Mesendoderm (in vitro differentiated cells): Measurements from ENCODE around the gene RPS4Y1. TPM values are rescaled to one million over a fixed set of nuclear protein-coding genes. Genes with fewer than 3 reads are reported as not detected.
"Not testable (repeated sequence)": the region's sequence is repeated elsewhere in the genome, so short reads cannot be mapped to it uniquely, and the experiment has no call there.

Source experiments
- DNase-seq: peaks from one replicate; pipeline ENCODE4 v3.0.0; 2013
- H2AK5ac ChIP-seq: 2 replicates; pipeline ENCODE4 v1.6.1; 2013; ENCODE audit warnings: low read length, inconsistent platforms
- H2BK120ac ChIP-seq: 2 replicates; pipeline ENCODE4 v1.6.1; 2013; ENCODE audit warnings: low read depth, mild to moderate bottlenecking, low read length, moderate library complexity, mixed read lengths
- H2BK15ac ChIP-seq: replicated peaks from 2 replicates; pipeline ENCODE4 v1.6.1; 2013; ENCODE audit warnings: low read depth, mild to moderate bottlenecking, moderate library complexity
- H2BK5ac ChIP-seq: 2 replicates; pipeline ENCODE4 v1.6.1; 2013; ENCODE audit warnings: low read length, inconsistent platforms
- H3K18ac ChIP-seq: 2 replicates; pipeline ENCODE4 v1.6.1; 2013; ENCODE audit warnings: mild to moderate bottlenecking, low read length, mixed read lengths
- H3K23ac ChIP-seq: one replicate; pipeline ENCODE4 v1.6.1; 2013; ENCODE audit warnings: low read length
- H3K27ac ChIP-seq: 2 replicates; pipeline ENCODE4 v1.5.1; 2013; ENCODE audit warnings: low read depth, mild to moderate bottlenecking, inconsistent platforms, low read length, moderate library complexity
- H3K27me3 ChIP-seq: 2 replicates; pipeline ENCODE4 v1.6.1; 2013; ENCODE audit warnings: low read length, control low read depth, mild to moderate bottlenecking, inconsistent platforms; ENCODE audit not compliant: insufficient read depth, poor library complexity
- H3K36me3 ChIP-seq: 2 replicates; pipeline ENCODE4 v1.6.1; 2013; ENCODE audit warnings: low read length, inconsistent platforms; ENCODE audit not compliant: control insufficient read depth, insufficient read depth
- H3K4ac ChIP-seq: one replicate; pipeline ENCODE4 v1.6.1; 2013; ENCODE audit warnings: low read depth, mild to moderate bottlenecking, low read length, moderate library complexity
- H3K4me1 ChIP-seq: 2 replicates; pipeline ENCODE4 v1.6.1; 2013; ENCODE audit warnings: low read depth, low read length, inconsistent platforms; ENCODE audit not compliant: control insufficient read depth
- H3K4me2 ChIP-seq: 2 replicates; pipeline ENCODE4 v1.6.1; 2013; ENCODE audit warnings: low read length
- H3K4me3 ChIP-seq: 2 replicates; pipeline ENCODE4 v1.5.1; 2013; ENCODE audit warnings: mild to moderate bottlenecking, low read length
- H3K56ac ChIP-seq: one replicate; pipeline ENCODE4 v1.6.1; 2013; ENCODE audit warnings: low read length
- H3K79me1 ChIP-seq: 2 replicates; pipeline ENCODE4 v1.6.1; 2013; ENCODE audit warnings: low read length, inconsistent platforms
- H3K79me2 ChIP-seq: 2 replicates; pipeline ENCODE4 v1.6.1; 2013; ENCODE audit warnings: mild to moderate bottlenecking, low read length; ENCODE audit not compliant: control insufficient read depth, insufficient read depth
- H3K9ac ChIP-seq: 2 replicates; pipeline ENCODE4 v1.6.1; 2013; ENCODE audit warnings: low read length, inconsistent platforms
- H4K5ac ChIP-seq: one replicate; pipeline ENCODE4 v1.6.1; 2013; ENCODE audit warnings: low read length
- H4K8ac ChIP-seq: one replicate; pipeline ENCODE4 v1.6.1; 2013; ENCODE audit warnings: low read depth, mild to moderate bottlenecking, control low read depth, low read length, moderate library complexity
- WGBS: extraction: QIAGEN DNeasy Blood & Tissue Kit; methylation state at CpG from one replicate; pipeline ENCODE4 v1.1.7; 2013; ENCODE audit warnings: low lambda C conversion rate, missing lambda C conversion rate; ENCODE audit not compliant: insufficient coverage; ENCODE audit errors: extremely low coverage; 5-methylcytosine and 5-hydroxymethylcytosine counted together
- polyA plus RNA-seq, 2 experiments: library from polyadenylated mRNA; stranded (reverse); fragments of 200-250 nt; gene quantifications; one replicate each; pipeline ENCODE4 v1.2.3, GENCODE V29; 2013

Gene RPS4Y1
- polyA plus RNA-seq (2013, experiment 1 of 2), result 190 TPM
- 187 TPM for polyA plus RNA-seq (2013, experiment 2 of 2)

DNA sequence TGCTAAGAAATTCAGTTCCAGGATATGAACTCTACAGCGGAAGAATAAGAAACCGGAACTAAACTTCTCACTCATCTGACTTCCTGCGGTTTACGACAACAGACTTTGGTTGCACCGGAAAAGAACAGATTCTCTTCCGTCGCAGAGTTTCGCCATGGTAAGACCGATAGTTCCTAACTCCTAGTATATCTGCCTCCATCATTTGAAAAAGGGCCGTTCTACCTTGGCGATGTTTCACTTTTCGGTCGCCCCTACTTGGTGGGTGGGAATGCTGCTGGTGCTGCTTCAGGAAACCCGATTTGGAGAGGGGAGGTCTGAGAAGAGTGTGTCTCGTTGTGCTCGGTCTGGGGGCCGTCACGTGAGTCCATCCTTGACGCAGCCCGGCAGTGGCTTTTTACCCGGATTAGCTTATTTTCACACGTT, at the start of gene RPS4Y1:
Gene RPS4Y1, plus strand, starts transcription at position 132 of the 423 bp plus-strand sequence. Its CDS starts 23 bp downstream, at position 155.
- Histone ChIP-seq H3K4me1 (peaks cover 2% of the 10 kb centered on the region), H3K9ac (peak within 1 kb of the TSS; percentile 90), H2BK15ac (no peak within 1 kb of the TSS), H3K27me3 (no peaks in the 10 kb centered on the region), H3K4ac (no peak within 1 kb of the TSS), H3K23ac (no peak within 1 kb of the TSS), H2BK120ac (peak within 1 kb of the TSS; percentile 38), H3K18ac (peak within 1 kb of the TSS; percentile 73), H3K79me2 (peaks cover 48% of the 10 kb centered on the region), H3K4me2 (peak within 1 kb of the TSS; percentile 24), H3K56ac (peak within 1 kb of the TSS; percentile 86), H3K4me3 (peak within 1 kb of the TSS; percentile 89), H4K5ac (no peak within 1 kb of the TSS), H2AK5ac (no peak within 1 kb of the TSS), H4K8ac (no peak within 1 kb of the TSS), H3K36me3 (peaks cover 9% of the 10 kb centered on the region), H3K27ac (no peak within 1 kb of the TSS), H3K79me1 (no peaks in the 10 kb centered on the region), H2BK5ac (no peak within 1 kb of the TSS)
- DNase-seq, result peak; percentile 81
- WGBS, result no CpG with 5 or more reads among the region's 22 CpGs

GRCh38 chrY:2796977-2797523, 44.4 kb upstream of the RPS4Y1 start:
- H3K56ac ChIP-seq, result no peak overlapping the region
- H4K5ac ChIP-seq, result no peak overlapping the region
- H3K27ac ChIP-seq, result no peak overlapping the region
- no peaks in the 10 kb centered on the region for H3K79me1 ChIP-seq
- H2AK5ac ChIP-seq, result no peak overlapping the region
- no peak overlapping the region for H2BK15ac ChIP-seq
- H3K23ac ChIP-seq, result no peak overlapping the region
- peak overlapping the region; percentile 68 for H3K18ac ChIP-seq
- no peaks in the 10 kb centered on the region for H3K27me3 ChIP-seq
- H3K4me2 ChIP-seq, result no peak overlapping the region
- H3K9ac ChIP-seq, result no peak overlapping the region
- peak; percentile 13 for DNase-seq
- no peaks in the 10 kb centered on the region for H3K4me1 ChIP-seq
- H3K4me3 ChIP-seq, result no peak overlapping the region
- no peak overlapping the region for H2BK5ac ChIP-seq
- no peaks in the 10 kb centered on the region for H3K79me2 ChIP-seq
- H3K36me3 ChIP-seq, result no peaks in the 10 kb centered on the region
- WGBS, result no CpG with 5 or more reads among the region's 7 CpGs
- H2BK120ac ChIP-seq, result no peak overlapping the region
- no peak overlapping the region for H4K8ac ChIP-seq
- peak overlapping the region; percentile 81 for H3K4ac ChIP-seq

- Histone ChIP-seq H3K27me3 (no peaks in the 10 kb centered on the region), H3K27ac (no peak overlapping the region), H4K5ac (no peak overlapping the region), H3K23ac (no peak overlapping the region), H3K4me2 (no peak overlapping the region), H2BK120ac (no peak overlapping the region), H3K4me1 (no peaks in the 10 kb centered on the region), H4K8ac (no peak overlapping the region), H3K36me3 (no peaks in the 10 kb centered on the region), H3K4ac (peak overlapping the region; percentile 68), H3K18ac (no peak overlapping the region), H3K79me1 (no peaks in the 10 kb centered on the region), H2AK5ac (no peak overlapping the region), H3K9ac (no peak overlapping the region), H2BK5ac (no peak overlapping the region), H2BK15ac (no peak overlapping the region), H3K4me3 (no peak overlapping the region), H3K79me2 (no peaks in the 10 kb centered on the region), H3K56ac (no peak overlapping the region)
- no peak for DNase-seq
These were observed 43.4 kb upstream of the RPS4Y1 start for GRCh38 chrY:2797991-2798390.

DNA sequence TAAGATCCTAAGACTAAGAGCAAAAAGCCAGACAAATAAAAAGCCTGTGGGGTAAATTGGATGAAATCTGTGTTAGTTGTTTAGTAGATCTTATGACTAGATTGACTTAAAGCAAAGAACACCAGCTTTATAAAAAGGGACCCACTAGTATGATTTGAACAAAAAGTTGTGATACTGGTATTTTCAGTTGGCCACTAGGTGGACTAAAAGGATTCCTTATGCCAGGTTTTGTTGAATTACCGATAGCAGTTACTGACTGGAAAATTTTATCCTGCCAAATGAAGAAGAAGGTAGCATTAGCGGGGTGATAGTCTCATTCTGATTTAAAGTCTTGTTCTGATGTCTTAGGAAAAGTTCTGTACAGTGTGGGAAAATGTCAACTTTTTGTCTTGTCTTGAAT, 41.2 kb upstream of the RPS4Y1 start:
- H3K27me3 ChIP-seq, result no peaks in the 10 kb centered on the region
- no peak overlapping the region for H3K23ac ChIP-seq
- DNase-seq, result peak; percentile 37
- no peaks in the 10 kb centered on the region for H3K36me3 ChIP-seq
- H4K5ac ChIP-seq, result no peak overlapping the region
- H2AK5ac ChIP-seq, result no peak overlapping the region
- no peak overlapping the region for H3K18ac ChIP-seq
- H3K4me1 ChIP-seq, result no peaks in the 10 kb centered on the region
- no peaks in the 10 kb centered on the region for H3K79me1 ChIP-seq
- H3K9ac ChIP-seq, result no peak overlapping the region
- no peaks in the 10 kb centered on the region for H3K79me2 ChIP-seq
- no peak overlapping the region for H3K4me3 ChIP-seq
- no CpG with 5 or more reads among the region's 2 CpGs for WGBS
- no peak overlapping the region for H3K56ac ChIP-seq
- no peak overlapping the region for H4K8ac ChIP-seq
- no peak overlapping the region for H2BK5ac ChIP-seq
- no peak overlapping the region for H3K27ac ChIP-seq
- H3K4ac ChIP-seq, result no peak overlapping the region
- H3K4me2 ChIP-seq, result no peak overlapping the region
- no peak overlapping the region for H2BK120ac ChIP-seq
- no peak overlapping the region for H2BK15ac ChIP-seq

DNA sequence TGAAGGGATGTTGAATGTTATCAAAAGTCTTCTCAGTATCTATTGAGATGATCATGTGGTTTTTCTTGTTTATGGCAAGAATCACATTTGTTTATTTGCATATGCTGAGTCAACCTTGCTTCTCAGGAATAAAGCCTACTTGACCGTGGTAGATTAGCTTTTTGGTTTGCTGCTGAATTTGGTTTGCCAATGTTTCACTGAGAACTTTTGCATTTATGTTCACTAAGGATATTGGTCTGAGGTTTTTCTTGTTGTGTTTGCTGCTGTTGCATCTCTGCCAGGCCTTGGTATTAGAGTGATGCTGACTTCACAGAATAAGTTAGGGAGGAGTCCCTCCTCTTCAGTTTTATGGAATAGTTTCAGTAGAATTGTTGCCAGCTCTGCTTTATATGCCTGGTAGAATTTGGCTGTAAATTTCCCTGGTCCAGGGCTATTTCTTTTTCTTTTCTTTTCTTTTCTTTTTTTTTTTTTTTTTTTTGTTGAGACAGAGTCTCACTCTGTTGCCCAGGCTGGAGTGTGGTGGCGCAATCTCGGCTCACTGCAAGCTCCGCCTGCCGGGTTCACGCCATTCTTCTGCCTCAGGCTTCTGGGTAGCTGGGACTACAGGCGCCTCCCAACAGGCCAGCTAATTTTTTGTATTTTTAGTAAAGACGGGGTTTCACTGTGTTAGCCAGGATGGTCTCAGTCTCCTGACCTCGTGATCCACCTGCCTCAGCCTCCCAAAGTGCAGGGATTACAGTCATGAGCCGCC, 24.1 kb upstream of the RPS4Y1 start:
- not testable (repeated sequence) for H2BK5ac ChIP-seq, H3K56ac ChIP-seq, H3K27me3 ChIP-seq, H3K4me2 ChIP-seq, H3K27ac ChIP-seq, H3K4me1 ChIP-seq, H3K23ac ChIP-seq, H2AK5ac ChIP-seq, H3K36me3 ChIP-seq, H3K79me2 ChIP-seq, H3K18ac ChIP-seq, H3K4me3 ChIP-seq, H4K5ac ChIP-seq, H4K8ac ChIP-seq, H2BK15ac ChIP-seq, DNase-seq, H2BK120ac ChIP-seq, H3K9ac ChIP-seq, H3K79me1 ChIP-seq, H3K4ac ChIP-seq
- WGBS, result no CpG with 5 or more reads among the region's 10 CpGs
